KMS-11 (cell line): ENCODE measurements around the gene METRN.

ENCODE experiments used
- H2AFZ ChIP-seq: fragments of 200-600 bp; sonication (generic); 2 replicates; pipeline ENCODE4 v1.6.1; 2016; ENCODE audit warnings: antibody characterized with exemption, mixed run types, low read depth
- H3K27ac ChIP-seq: fragments of 200-600 bp; sonication (generic); 2 replicates; pipeline ENCODE4 v1.6.1; 2016; ENCODE audit warnings: mild to moderate bottlenecking, mixed run types
- H3K27me3 ChIP-seq: fragments of 200-600 bp; sonication (generic); 2 replicates; pipeline ENCODE4 v1.6.1; 2017; ENCODE audit warnings: mild to moderate bottlenecking, low read depth, mixed run types, moderate library complexity; ENCODE audit not compliant: insufficient read depth
- H3K36me3 ChIP-seq: fragments of 200-600 bp; sonication (generic); 2 replicates; pipeline ENCODE4 v1.6.1; 2017; ENCODE audit warnings: mild to moderate bottlenecking, mixed run types; ENCODE audit not compliant: insufficient read depth
- H3K4me1 ChIP-seq: fragments of 200-600 bp; sonication (generic); 2 replicates; pipeline ENCODE4 v1.6.1; 2016; ENCODE audit warnings: mild to moderate bottlenecking, low read depth, mixed run types; ENCODE audit not compliant: poor library complexity, severe bottlenecking
- H3K4me2 ChIP-seq: fragments of 200-600 bp; sonication (generic); 2 replicates; pipeline ENCODE4 v1.7.0; 2016; ENCODE audit warnings: mild to moderate bottlenecking, mixed run types
- H3K4me3 ChIP-seq: fragments of 200-600 bp; sonication (generic); IDR thresholded peaks from 2 replicates; pipeline ENCODE4 v1.6.1; 2017; ENCODE audit warnings: low read depth, low read length, mixed read lengths; ENCODE audit not compliant: insufficient read depth
- H3K79me2 ChIP-seq: fragments of 200-600 bp; sonication (generic); 2 replicates; pipeline ENCODE4 v1.6.1; 2016; ENCODE audit warnings: low read depth, mixed run types; ENCODE audit not compliant: insufficient read depth
- H3K9ac ChIP-seq: fragments of 200-600 bp; sonication (generic); 2 replicates; pipeline ENCODE4 v1.6.1; 2016; ENCODE audit warnings: mild to moderate bottlenecking, mixed run types
- H4K20me1 ChIP-seq: fragments of 200-600 bp; sonication (generic); 2 replicates; pipeline ENCODE4 v1.6.1; 2016; ENCODE audit warnings: mild to moderate bottlenecking, mixed run types; ENCODE audit not compliant: insufficient read depth
- CTCF ChIP-seq: fragments of 200-600 bp; sonication (generic); conservative IDR thresholded peaks from 2 replicates; pipeline ENCODE4 v1.6.1; 2017; ENCODE audit warnings: low read depth, mild to moderate bottlenecking, antibody characterized with exemption, low read length, moderate library complexity, mixed read lengths

The METRN gene

GRCh38 chr16:764184-764750 lies 49.3 kb downstream of the METRN start:
- H3K4me2 ChIP-seq: no peak overlapping the region
- H3K4me3 ChIP-seq: no peak overlapping the region
- no peaks in the 10 kb centered on the region for H3K36me3 ChIP-seq
- H3K4me1 ChIP-seq: no peaks in the 10 kb centered on the region
- no peaks in the 10 kb centered on the region for H4K20me1 ChIP-seq
- H3K27me3 ChIP-seq: peaks cover 75% of the 10 kb centered on the region
- H2AFZ ChIP-seq: no peak overlapping the region
- no peak overlapping the region for H3K9ac ChIP-seq
- H3K27ac ChIP-seq: no peak overlapping the region
- TF ChIP-seq CTCF: no peak
- H3K79me2 ChIP-seq: no peaks in the 10 kb centered on the region

- Histone ChIP-seq H3K4me3 (no peak overlapping the region), H2AFZ (no peak overlapping the region), H3K4me2 (no peak overlapping the region), H3K27ac (no peak overlapping the region), H3K79me2 (no peaks in the 10 kb centered on the region), H3K36me3 (no peaks in the 10 kb centered on the region), H3K9ac (no peak overlapping the region), H4K20me1 (no peaks in the 10 kb centered on the region), H3K4me1 (no peaks in the 10 kb centered on the region), H3K27me3 (peaks cover 73% of the 10 kb centered on the region)
- no peak for TF ChIP-seq CTCF
These were observed 50.0 kb downstream of the METRN start for GRCh38 chr16:764848-765487.

- Histone ChIP-seq H2AFZ (no peak overlapping the region), H3K36me3 (no peaks in the 10 kb centered on the region), H3K9ac (no peak overlapping the region), H3K27ac (no peak overlapping the region), H3K4me2 (no peak overlapping the region), H3K4me1 (no peaks in the 10 kb centered on the region), H3K79me2 (no peaks in the 10 kb centered on the region), H4K20me1 (no peaks in the 10 kb centered on the region), H3K27me3 (peaks cover 71% of the 10 kb centered on the region), H3K4me3 (no peak overlapping the region)
- TF ChIP-seq CTCF: no peak
These were observed 50.6 kb downstream of the METRN start for GRCh38 chr16:765488-765865.

GRCh38 chr16:766008-766819 lies 51.3 kb downstream of the METRN start:
- H3K79me2 ChIP-seq: no peaks in the 10 kb centered on the region
- no peaks in the 10 kb centered on the region for H3K36me3 ChIP-seq
- TF ChIP-seq CTCF: no peak
- H3K9ac ChIP-seq: no peak overlapping the region
- no peak overlapping the region for H3K4me3 ChIP-seq
- no peaks in the 10 kb centered on the region for H4K20me1 ChIP-seq
- H2AFZ ChIP-seq: no peak overlapping the region
- no peak overlapping the region for H3K4me2 ChIP-seq
- H3K4me1 ChIP-seq: no peaks in the 10 kb centered on the region
- H3K27ac ChIP-seq: no peak overlapping the region
- peaks cover 69% of the 10 kb centered on the region for H3K27me3 ChIP-seq
